Tibial nerve (tissue), 4 donors: ENCODE results near the gene PBLD. TPM values are rescaled to one million over a fixed set of nuclear protein-coding genes. Genes with fewer than 3 reads are reported as not detected.

Source experiments
- DNase-seq, 2 donors: peaks; one replicate each; pipeline ENCODE4 v3.0.0-alpha.2; 2019; ENCODE audit warnings: low spot score in 2 of 2
- H3K27ac ChIP-seq, 4 donors: fragments of 200-600 bp; sonication (generic) in 3 of 4; one replicate each; pipeline ENCODE4 v1.5.1; 2017 to 2019; ENCODE audit warnings: mild to moderate bottlenecking in 1 of 4
- H3K27me3 ChIP-seq, 2 donors: fragments of 200-600 bp; sonication (generic) in 1 of 2; one replicate each; pipeline versions ENCODE4 v1.5.1 to v1.6.0; 2017 to 2019
- H3K36me3 ChIP-seq, 3 donors: fragments of 200-600 bp; sonication (generic); one replicate each; pipeline ENCODE4 v1.5.1; 2018 to 2019
- H3K4me1 ChIP-seq, 4 donors: fragments of 200-600 bp; sonication (generic) in 3 of 4; one replicate each; pipeline ENCODE4 v1.5.1; 2017 to 2019
- H3K4me3 ChIP-seq, 4 donors: fragments of 200-600 bp; sonication (generic) in 3 of 4; one replicate each; pipeline ENCODE4 v1.5.1; 2017 to 2019; ENCODE audit warnings: mild to moderate bottlenecking in 1 of 4, moderate library complexity in 1 of 4
- H3K9me3 ChIP-seq, 4 donors: fragments of 200-600 bp; sonication (generic) in 3 of 4; one replicate each; pipeline ENCODE4 v1.5.1; 2017 to 2019
- EP300 ChIP-seq, 2 donors: sonication (generic); formaldehyde crosslinking; IDR thresholded peaks; one replicate each; pipeline ENCODE4 v1.6.1; 2017; ENCODE audit warnings: antibody characterized with exemption in 2 of 2, mild to moderate bottlenecking in 1 of 2
- POLR2A ChIP-seq, 2 donors: fragments of 450-650 bp; IDR thresholded peaks; one replicate each; pipeline ENCODE4 v1.6.1; 2017; ENCODE audit warnings: antibody characterized with exemption in 2 of 2, mild to moderate bottlenecking in 2 of 2, moderate library complexity in 2 of 2
- WGBS, 2 donors: methylation state at CpG; one replicate each; pipeline ENCODE4 v1.1.5; 2018; 5-methylcytosine and 5-hydroxymethylcytosine counted together
- total RNA-seq, 4 donors: library from RNA; depleted of rRNA; stranded (reverse); fragments of >200 nt; gene quantifications; one replicate each; pipeline ENCODE4 v1.1.0, GENCODE V29; 2016
- TF ChIP-seq, protein P1 (sequence below), 5 experiments: fragments of 200-600 bp in 3 of 5; fragments of 450-650 bp in 2 of 5; sonication (generic) in 3 of 5; IDR thresholded peaks; one replicate each; pipeline ENCODE4 v1.5.1; 2016 to 2019; ENCODE audit warnings: antibody characterized with exemption in 5 of 5, mild to moderate bottlenecking in 3 of 5, moderate library complexity in 2 of 5

The PBLD gene
- total RNA-seq, 4 donors from 2014 or later: 4.4 to 10.2 (median 4.8) TPM

DNA sequence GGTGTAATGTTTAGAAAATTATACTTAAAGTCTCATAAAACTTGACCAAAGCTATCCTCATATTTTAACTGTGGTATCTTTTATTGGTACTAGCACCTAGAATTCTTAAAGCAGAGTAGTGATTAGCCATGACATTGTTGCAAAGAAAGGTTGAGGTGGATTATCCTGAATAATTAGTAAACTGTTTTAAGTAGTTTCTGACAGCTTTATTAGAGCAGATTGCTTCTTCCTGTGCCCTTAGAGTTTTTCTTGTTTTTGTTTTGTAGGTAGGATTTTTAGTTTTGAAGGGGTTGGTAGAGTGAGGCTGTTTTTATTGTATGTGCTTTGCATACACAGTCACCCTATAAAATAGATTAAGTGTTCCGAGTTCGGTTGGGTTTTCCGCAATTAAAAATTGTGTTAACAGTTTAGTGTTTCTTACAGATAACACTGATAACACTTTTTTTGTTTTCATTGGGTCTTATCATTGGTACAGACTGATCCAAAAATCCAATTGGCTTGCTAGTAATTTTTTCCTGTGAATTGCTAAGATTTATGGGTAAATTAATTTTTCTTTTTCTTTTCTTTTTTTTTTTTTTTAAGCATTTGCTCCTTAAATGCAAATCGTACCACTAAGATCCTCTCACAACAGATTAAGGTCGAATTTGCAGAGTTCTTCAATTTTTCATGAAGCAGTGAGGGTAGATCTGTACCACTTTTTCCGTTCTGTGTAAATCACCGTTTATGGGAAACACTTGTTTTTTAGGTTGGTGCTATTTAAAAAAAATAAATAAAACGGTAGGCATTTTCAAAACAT, 2.1 kb upstream of the PBLD start:
- TF ChIP-seq POLR2A (IDR thresholded peaks at IDR 0.05) (no peak), EP300 (IDR thresholded peaks at IDR 0.05) (no peak)
- TF ChIP-seq, protein P1, sequence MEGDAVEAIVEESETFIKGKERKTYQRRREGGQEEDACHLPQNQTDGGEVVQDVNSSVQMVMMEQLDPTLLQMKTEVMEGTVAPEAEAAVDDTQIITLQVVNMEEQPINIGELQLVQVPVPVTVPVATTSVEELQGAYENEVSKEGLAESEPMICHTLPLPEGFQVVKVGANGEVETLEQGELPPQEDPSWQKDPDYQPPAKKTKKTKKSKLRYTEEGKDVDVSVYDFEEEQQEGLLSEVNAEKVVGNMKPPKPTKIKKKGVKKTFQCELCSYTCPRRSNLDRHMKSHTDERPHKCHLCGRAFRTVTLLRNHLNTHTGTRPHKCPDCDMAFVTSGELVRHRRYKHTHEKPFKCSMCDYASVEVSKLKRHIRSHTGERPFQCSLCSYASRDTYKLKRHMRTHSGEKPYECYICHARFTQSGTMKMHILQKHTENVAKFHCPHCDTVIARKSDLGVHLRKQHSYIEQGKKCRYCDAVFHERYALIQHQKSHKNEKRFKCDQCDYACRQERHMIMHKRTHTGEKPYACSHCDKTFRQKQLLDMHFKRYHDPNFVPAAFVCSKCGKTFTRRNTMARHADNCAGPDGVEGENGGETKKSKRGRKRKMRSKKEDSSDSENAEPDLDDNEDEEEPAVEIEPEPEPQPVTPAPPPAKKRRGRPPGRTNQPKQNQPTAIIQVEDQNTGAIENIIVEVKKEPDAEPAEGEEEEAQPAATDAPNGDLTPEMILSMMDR (IDR thresholded peaks at IDR 0.05): no peak
- H3K4me1 ChIP-seq: peaks cover 0 to 71% (median 28%) of the 10 kb centered on the region in 4 donors
- no peak for DNase-seq
- WGBS, 2 donors: 4 to 7% methylated on average over 8 of the region's 8 CpGs
- peak overlapping the region in 3 of 4 donors; percentile 21 to 100 (median 99) for H3K27ac ChIP-seq
- H3K27me3 ChIP-seq: no peaks in the 10 kb centered on the region
- H3K4me3 ChIP-seq: peak overlapping the region in 3 of 4 donors; percentile 84 to 99 (median 94)
- no peaks in the 10 kb centered on the region for H3K9me3 ChIP-seq
- H3K36me3 ChIP-seq: peaks cover 0 to 17% (median 10%) of the 10 kb centered on the region in 3 donors

GRCh38 chr10:68333440-68334431, 1.0 kb upstream of the PBLD start:
- Histone ChIP-seq H3K4me1 (peaks cover 0 to 67% (median 28%) of the 10 kb centered on the region in 4 donors), H3K36me3 (peaks cover 0 to 5% (median 0%) of the 10 kb centered on the region in 3 donors), H3K27ac (peak overlapping the region; percentile 98 to 100 (median 99)), H3K4me3 (peak overlapping the region; percentile 83 to 99 (median 89)), H3K27me3 (no peaks in the 10 kb centered on the region), H3K9me3 (no peaks in the 10 kb centered on the region)
- DNase-seq: no peak
- WGBS, 2 donors: 2 to 4% methylated on average over 10 of the region's 10 CpGs
- TF ChIP-seq, protein P1 (IDR thresholded peaks at IDR 0.05): no peak
- no peak for TF ChIP-seq POLR2A (IDR thresholded peaks at IDR 0.05)

- Histone ChIP-seq H3K27ac (peak overlapping the region; percentile 98 to 100 (median 99)), H3K4me1 (peaks cover 0 to 66% (median 28%) of the 10 kb centered on the region in 4 donors), H3K4me3 (peak overlapping the region; percentile 83 to 99 (median 89)), H3K27me3 (no peaks in the 10 kb centered on the region), H3K9me3 (no peaks in the 10 kb centered on the region), H3K36me3 (no peaks in the 10 kb centered on the region)
- 0 to 1% methylated on average over 10 of the region's 10 CpGs for WGBS, 2 donors
- no peak for TF ChIP-seq POLR2A (IDR thresholded peaks at IDR 0.05)
- no peak for TF ChIP-seq EP300 (IDR thresholded peaks at IDR 0.05)
- TF ChIP-seq, protein P1 (IDR thresholded peaks at IDR 0.05): no peak
- DNase-seq: no peak
These were observed 299 bp upstream of the PBLD start for GRCh38 chr10:68333058-68333395.

DNA sequence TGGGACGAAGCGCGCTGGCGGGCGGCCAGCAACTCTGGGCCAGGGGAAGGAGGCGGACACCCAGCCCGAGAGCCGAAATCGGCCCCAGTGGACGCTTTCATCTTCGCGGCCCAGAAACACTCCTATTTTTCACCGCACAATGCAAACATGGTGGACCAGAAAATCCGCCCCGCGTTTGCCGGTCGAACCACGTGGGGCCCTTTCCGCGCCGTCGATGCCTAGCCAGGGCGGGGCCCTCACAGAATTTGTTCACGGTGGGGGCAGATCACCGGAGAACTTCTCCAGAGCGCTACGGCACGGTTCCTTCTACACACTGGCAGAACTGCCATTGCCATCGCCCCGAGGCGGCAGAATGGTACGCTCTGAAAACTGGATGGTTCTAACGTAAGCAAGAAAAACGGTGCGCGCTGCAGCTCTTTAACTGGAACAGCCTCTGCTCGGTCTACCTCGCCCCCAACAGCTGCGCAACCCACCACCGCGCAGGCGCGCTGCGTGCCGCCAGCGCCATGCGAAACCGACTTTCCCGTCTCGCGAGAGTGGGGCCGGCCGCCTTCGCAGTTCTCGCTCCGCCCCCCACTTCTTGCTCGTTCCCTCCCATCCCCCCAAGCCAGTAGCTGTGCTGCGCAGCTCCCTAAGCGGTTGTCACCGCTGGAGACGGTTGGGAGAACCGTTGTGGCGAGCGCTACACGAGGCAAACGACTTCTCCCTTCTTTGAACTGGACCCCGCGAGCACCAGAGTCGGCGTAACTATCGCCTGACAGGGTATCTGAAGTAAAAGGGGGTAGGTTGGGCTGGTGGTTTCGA, 1.1 kb downstream of the PBLD start, which contains the start of gene HNRNPH3:
Gene HNRNPH3 (plus strand): TSS at position 610 of the 804 bp plus-strand sequence. CDS start 5,158 bp downstream, outside the sequence.
- DNase-seq: peak; percentile 97 to 98
- Histone ChIP-seq H3K9me3 (no peaks in the 10 kb centered on the region), H3K4me1 (peaks cover 0 to 61% (median 22%) of the 10 kb centered on the region in 4 donors), H3K36me3 (no peaks in the 10 kb centered on the region), H3K27me3 (no peaks in the 10 kb centered on the region), H3K4me3 (peak within 1 kb of the TSS; percentile 83 to 99 (median 89)), H3K27ac (peak within 1 kb of the TSS; percentile 98 to 100 (median 99))
- TF ChIP-seq POLR2A (IDR thresholded peaks at IDR 0.05) (peak; percentile 99 to 100), EP300 (IDR thresholded peaks at IDR 0.05) (peak; percentile 55 to 100)
- TF ChIP-seq, protein P1 (IDR thresholded peaks at IDR 0.05): peak in 2 of 5 experiments; percentile 49 to 57
- 0% methylated on average over 40 to 66 of the region's 73 CpGs for WGBS, 2 donors
